Panc1 (cell line): ENCODE results near the gene BRINP3. TPM values are rescaled to one million over a fixed set of nuclear protein-coding genes. Genes with fewer than 3 reads are reported as not detected.

ENCODE experiments used
- ATAC-seq: fragments of 200-7000 bp; cut with Tn5 transposase; 2 replicates; pipeline ENCODE4 v1.9.1; 2020; ENCODE audit warnings: mild to moderate bottlenecking, moderate library complexity
- BruUV-seq: library from RNA; stranded (reverse); fragments of 400-500 nt; replicated peaks from 2 replicates; lab custom pipeline; 2021; lab: Mats Ljungman, UMichigan
- CTCF ChIA-PET: fragments of 300-600 bp; sonication (Branson Sonifier 250); formaldehyde crosslinking; loops from one replicate; lab custom pipeline; 2022; ENCODE audit warnings: antibody characterized with exemption; lab: Charles Lee
- POLR2A ChIA-PET: fragments of 300-600 bp; sonication (Branson Sonifier 250); formaldehyde crosslinking; loops from one replicate; lab custom pipeline; 2022; ENCODE audit warnings: antibody characterized with exemption; lab: Charles Lee
- DNase-seq: peaks from one replicate; pipeline ENCODE4 v3.0.0-alpha.2; 2010; ENCODE audit warnings: low read depth, low spot score
- H3K27ac ChIP-seq: 2 replicates; pipeline ENCODE4 v1.5.1; 2011; ENCODE audit warnings: mild to moderate bottlenecking, low read length, inconsistent platforms
- H3K27me3 ChIP-seq: fragments of 200-500 bp; sonication (Bioruptor generic); 2 replicates; pipeline ENCODE4 v1.6.0; 2014; ENCODE audit warnings: low read length, inconsistent platforms; ENCODE audit not compliant: control insufficient read depth, insufficient read depth
- H3K36me3 ChIP-seq: fragments of 200-500 bp; sonication (Bioruptor generic); 2 replicates; pipeline ENCODE4 v1.5.1; 2014; ENCODE audit warnings: inconsistent platforms, mild to moderate bottlenecking, low read length, moderate library complexity; ENCODE audit not compliant: control insufficient read depth, insufficient read depth
- H3K4me1 ChIP-seq: 2 replicates; pipeline ENCODE4 v1.5.1; 2011; ENCODE audit warnings: inconsistent platforms, mild to moderate bottlenecking, low read length, moderate library complexity; ENCODE audit not compliant: control insufficient read depth, insufficient read depth
- H3K4me3 ChIP-seq, 2 experiments: 2 replicates each; pipeline ENCODE4 v1.5.1; 2011 to 2012; ENCODE audit warnings: low read depth in 2 of 2, low read length in 2 of 2, mild to moderate bottlenecking in 2 of 2, inconsistent platforms in 1 of 2, moderate library complexity in 1 of 2
- H3K9me3 ChIP-seq: fragments of 200-500 bp; sonication (Bioruptor generic); 2 replicates; pipeline ENCODE4 v1.5.1; 2014; ENCODE audit warnings: low read depth, mild to moderate bottlenecking, inconsistent platforms, low read length, moderate library complexity; ENCODE audit not compliant: control insufficient read depth, insufficient read depth
- CTCF ChIP-seq: fragments of 450-650 bp; IDR thresholded peaks from 2 replicates; pipeline ENCODE4 v1.5.1; 2017; ENCODE audit warnings: mild to moderate bottlenecking
- POLR2AphosphoS5 ChIP-seq: IDR thresholded peaks from 2 replicates; pipeline ENCODE4 v1.6.1; 2012; ENCODE audit warnings: mild to moderate bottlenecking, low read depth, low read length, moderate library complexity
- REST ChIP-seq, 2 experiments: IDR thresholded peaks; 2 replicates each; pipeline ENCODE4 v1.6.1; 2011 to 2012; ENCODE audit warnings: low read depth in 2 of 2, control low read depth in 1 of 2, low read length in 1 of 2, mild to moderate bottlenecking in 1 of 2, moderate library complexity in 1 of 2; ENCODE audit not compliant: insufficient read depth in 1 of 2
- SIN3A ChIP-seq: IDR thresholded peaks from 2 replicates; pipeline ENCODE4 v1.6.1; 2012; ENCODE audit warnings: low read depth, mild to moderate bottlenecking, low read length, moderate library complexity, borderline replicate concordance; ENCODE audit not compliant: insufficient read depth
- TCF7L2 ChIP-seq: IDR thresholded peaks from 2 replicates; pipeline ENCODE4 v1.6.1; 2011; ENCODE audit warnings: mild to moderate bottlenecking, low read depth, low read length, inconsistent platforms
- in situ Hi-C: cut with HindIII; loops from 2 replicates; pipeline ENCODE4 v1.10.0; 2016; ENCODE audit warnings: low sequenced_read_pairs, low pct_unique_long_range_greater_than_20kb
- intact Hi-C: fragments of 100-400 bp; cut with micrococcal nuclease; formaldehyde crosslinking; loops from one replicate; pipeline ENCODE4 v1.10.0; 2022; ENCODE audit not compliant: unreplicated experiment
- total RNA-seq: library from RNA; stranded (reverse); gene quantifications from one replicate; pipeline ENCODE4 v1.2.1, GENCODE V29; 2021; ENCODE audit not compliant: unreplicated experiment

BRINP3 gene
- total RNA-seq, 1 experiment from 2014 or later: 1.0 TPM

- DNase-seq: no peak
- TF ChIP-seq TCF7L2 (no peak), POLR2AphosphoS5 (no peak), CTCF (no peak), SIN3A (no peak), REST (IDR thresholded peaks at IDR 0.05; ENCODE audit: insufficient read depth in 1 of 2, low read depth in 2 of 2, low read length in 1 of 2) (no peak)
- intact Hi-C loops (no loop called here), in situ Hi-C loops (no loop called here)
- Histone ChIP-seq H3K4me3 (no peak overlapping the region), H3K27ac (no peak overlapping the region), H3K36me3 (no peaks in the 10 kb centered on the region), H3K9me3 (no peaks in the 10 kb centered on the region), H3K4me1 (no peaks in the 10 kb centered on the region), H3K27me3 (no peaks in the 10 kb centered on the region)
- CTCF ChIA-PET: no interaction called here
- ATAC-seq: no peak
- no TSS peak for BruUV-seq
- POLR2A ChIA-PET: no interaction called here
These were observed 219.7 kb downstream of the BRINP3 start for GRCh38 chr1:190258003-190258402.

- POLR2A ChIA-PET: no interaction called here
- Histone ChIP-seq H3K27me3 (no peaks in the 10 kb centered on the region), H3K36me3 (no peaks in the 10 kb centered on the region), H3K4me3 (no peak overlapping the region), H3K4me1 (no peaks in the 10 kb centered on the region), H3K27ac (no peak overlapping the region), H3K9me3 (no peaks in the 10 kb centered on the region)
- ATAC-seq (no peak), DNase-seq (no peak)
- BruUV-seq: no TSS peak
- intact Hi-C loops (no loop called here), in situ Hi-C loops (no loop called here)
- CTCF ChIA-PET: no interaction called here
- no peak for TF ChIP-seq SIN3A
- TF ChIP-seq TCF7L2: no peak
- no peak for TF ChIP-seq REST (IDR thresholded peaks at IDR 0.05; ENCODE audit: insufficient read depth in 1 of 2, low read depth in 2 of 2, low read length in 1 of 2)
- TF ChIP-seq CTCF: no peak
- no peak for TF ChIP-seq POLR2AphosphoS5
These were observed 225.6 kb downstream of the BRINP3 start for GRCh38 chr1:190252046-190252445.
